HG02970 (cell line): ENCODE results near the gene EFR3B.

Source experiments
- ATAC-seq: cut with Tn5 transposase; IDR thresholded peaks from one replicate; pipeline ENCODE4 v1.9.1; 2021; ENCODE audit warnings: mild to moderate bottlenecking, moderate library complexity, moderate number of reproducible peaks; ENCODE audit not compliant: unreplicated experiment, low FRiP score

The EFR3B gene

GRCh38 chr2:25068217-25068616 lies 26.3 kb downstream of the EFR3B start:
- ATAC-seq = no peak

- no peak for ATAC-seq
These were observed 30.1 kb downstream of the EFR3B start for GRCh38 chr2:25071966-25072365.

GRCh38 chr2:25072606-25073005 lies 30.7 kb downstream of the EFR3B start:
- no peak for ATAC-seq

- ATAC-seq = no peak
These were observed 31.1 kb downstream of the EFR3B start for GRCh38 chr2:25073025-25073424.

GRCh38 chr2:25073914-25074313 lies 32.0 kb downstream of the EFR3B start:
- ATAC-seq = no peak

GRCh38 chr2:25074826-25075225 lies 33.0 kb downstream of the EFR3B start:
- ATAC-seq = no peak

GRCh38 chr2:25076749-25077148 lies 34.9 kb downstream of the EFR3B start:
- ATAC-seq = no peak

GRCh38 chr2:25077789-25078169 lies 35.9 kb downstream of the EFR3B start:
- no peak for ATAC-seq

- ATAC-seq = no peak
These were observed 36.5 kb downstream of the EFR3B start for GRCh38 chr2:25078170-25079049.

- ATAC-seq = no peak
These were observed 37.3 kb downstream of the EFR3B start for GRCh38 chr2:25079050-25079635.

- ATAC-seq = no peak
These were observed 39.4 kb downstream of the EFR3B start for GRCh38 chr2:25081237-25081790.

GRCh38 chr2:25082002-25082622 lies 40.2 kb downstream of the EFR3B start:
- ATAC-seq = no peak

- ATAC-seq = no peak
These were observed 44.1 kb downstream of the EFR3B start for GRCh38 chr2:25085761-25086560.

GRCh38 chr2:25088817-25089516 lies 47.1 kb downstream of the EFR3B start:
- ATAC-seq = no peak

- no peak for ATAC-seq
These were observed 47.9 kb downstream of the EFR3B start for GRCh38 chr2:25089605-25090315.

- no peak for ATAC-seq
These were observed 48.9 kb downstream of the EFR3B start for GRCh38 chr2:25090801-25091200.

- no peak for ATAC-seq
These were observed 49.4 kb downstream of the EFR3B start for GRCh38 chr2:25091265-25091664.

- ATAC-seq = no peak
These were observed 56.2 kb downstream of the EFR3B start for GRCh38 chr2:25098056-25098455.
